OCI-LY7 (cell line): ENCODE results near the gene VASH2.

Experiments used
- EZH2phosphoT487 ChIP-seq: fragments of 200-600 bp; sonication (generic); IDR thresholded peaks from 2 replicates; pipeline ENCODE4 v1.6.1; 2018; ENCODE audit warnings: low read depth, borderline replicate concordance, mild to moderate bottlenecking, mixed run types, antibody characterized with exemption, low read length, moderate library complexity, mixed read lengths
- TF ChIP-seq, protein P1 (sequence below): fragments of 200-600 bp; sonication (generic); conservative IDR thresholded peaks from 2 replicates; pipeline ENCODE4 v1.5.1; 2014; ENCODE audit warnings: mild to moderate bottlenecking, antibody characterized with exemption, low read length, moderate library complexity, mixed read lengths

- TF ChIP-seq EZH2phosphoT487: no peak
- TF ChIP-seq, protein P1, sequence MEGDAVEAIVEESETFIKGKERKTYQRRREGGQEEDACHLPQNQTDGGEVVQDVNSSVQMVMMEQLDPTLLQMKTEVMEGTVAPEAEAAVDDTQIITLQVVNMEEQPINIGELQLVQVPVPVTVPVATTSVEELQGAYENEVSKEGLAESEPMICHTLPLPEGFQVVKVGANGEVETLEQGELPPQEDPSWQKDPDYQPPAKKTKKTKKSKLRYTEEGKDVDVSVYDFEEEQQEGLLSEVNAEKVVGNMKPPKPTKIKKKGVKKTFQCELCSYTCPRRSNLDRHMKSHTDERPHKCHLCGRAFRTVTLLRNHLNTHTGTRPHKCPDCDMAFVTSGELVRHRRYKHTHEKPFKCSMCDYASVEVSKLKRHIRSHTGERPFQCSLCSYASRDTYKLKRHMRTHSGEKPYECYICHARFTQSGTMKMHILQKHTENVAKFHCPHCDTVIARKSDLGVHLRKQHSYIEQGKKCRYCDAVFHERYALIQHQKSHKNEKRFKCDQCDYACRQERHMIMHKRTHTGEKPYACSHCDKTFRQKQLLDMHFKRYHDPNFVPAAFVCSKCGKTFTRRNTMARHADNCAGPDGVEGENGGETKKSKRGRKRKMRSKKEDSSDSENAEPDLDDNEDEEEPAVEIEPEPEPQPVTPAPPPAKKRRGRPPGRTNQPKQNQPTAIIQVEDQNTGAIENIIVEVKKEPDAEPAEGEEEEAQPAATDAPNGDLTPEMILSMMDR: no peak
These were observed 13.8 kb downstream of the VASH2 start for GRCh38 chr1:212964102-212964501.
